Osteocyte (in vitro differentiated cells): ENCODE measurements around the gene PSD. TPM values are rescaled to one million over a fixed set of nuclear protein-coding genes. Genes with fewer than 3 reads are reported as not detected.

ENCODE experiments used
- DNase-seq: peaks from one replicate; pipeline ENCODE4 v3.0.0; 2021; ENCODE audit warnings: mixed read lengths; ENCODE audit not compliant: unreplicated experiment; ENCODE audit errors: extremely low spot score
- H3K27ac Mint-ChIP-seq: one replicate; pipeline ENCODE4 v1.8.0; 2021; ENCODE audit warnings: mild to moderate bottlenecking, mixed read lengths; ENCODE audit not compliant: unreplicated experiment
- H3K27me3 Mint-ChIP-seq: one replicate; pipeline ENCODE4 v1.8.0; 2021; ENCODE audit warnings: mixed read lengths; ENCODE audit not compliant: unreplicated experiment
- H3K36me3 Mint-ChIP-seq: one replicate; pipeline ENCODE4 v1.8.0; 2021; ENCODE audit warnings: mixed read lengths; ENCODE audit not compliant: unreplicated experiment
- H3K4me1 Mint-ChIP-seq: one replicate; pipeline ENCODE4 v1.8.0; 2021; ENCODE audit warnings: mixed read lengths; ENCODE audit not compliant: unreplicated experiment
- H3K4me3 Mint-ChIP-seq: one replicate; pipeline ENCODE4 v1.8.0; 2021; ENCODE audit warnings: mild to moderate bottlenecking, moderate library complexity, mixed read lengths; ENCODE audit not compliant: unreplicated experiment
- H3K9me3 Mint-ChIP-seq: one replicate; pipeline ENCODE4 v1.8.0; 2021; ENCODE audit warnings: mixed read lengths; ENCODE audit not compliant: unreplicated experiment
- CTCF ChIP-seq: fragments of 200-600 bp; sonication (generic); IDR thresholded peaks from 2 replicates; pipeline ENCODE4 v1.5.0; 2021; ENCODE audit warnings: antibody characterized with exemption, mild to moderate bottlenecking, moderate library complexity
- total RNA-seq: library from RNA; stranded (reverse); gene quantifications from 2 replicates; pipeline ENCODE4 v1.2.1, GENCODE V29; 2021

PSD gene
- total RNA-seq, 1 donor from 2014 or later, result 1.8 TPM

DNA sequence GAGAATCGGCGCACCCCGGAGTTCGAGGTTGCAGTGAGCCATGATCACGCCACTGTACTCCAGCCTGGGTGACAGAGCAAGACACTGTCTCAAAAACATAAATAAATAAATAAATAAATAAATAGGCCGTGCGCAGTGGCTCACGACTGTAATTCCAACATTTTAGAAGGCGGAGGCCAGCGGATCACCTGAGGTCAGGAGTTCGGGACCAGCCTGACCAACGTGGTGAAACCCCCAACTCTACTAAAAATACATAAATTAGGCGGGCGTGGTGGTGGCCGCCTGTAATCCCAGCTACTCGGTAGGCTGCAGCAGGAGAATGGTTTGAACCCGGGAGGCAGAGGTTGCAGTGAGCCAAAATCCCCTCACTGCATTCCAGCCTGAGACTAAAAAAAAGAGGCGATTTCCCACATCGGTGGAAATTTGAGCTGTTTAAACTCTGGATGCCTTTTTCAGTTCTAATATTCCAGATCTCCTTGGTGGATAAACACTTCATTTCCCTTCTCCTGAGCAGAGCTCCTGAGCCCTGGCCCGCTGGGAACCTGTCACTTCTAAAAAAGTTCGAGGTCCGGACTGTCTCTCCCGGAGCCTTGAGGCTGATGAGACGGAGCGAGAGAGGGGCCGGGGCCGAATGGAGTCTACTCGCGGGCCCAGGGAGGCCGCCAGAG is 25.0 kb downstream of the PSD start:
- Mint-ChIP-seq H3K4me1 (peaks cover 28% of the 10 kb centered on the region), H3K27ac (peak overlapping the region; percentile 95), H3K9me3 (no peaks in the 10 kb centered on the region), H3K27me3 (peaks cover 14% of the 10 kb centered on the region), H3K4me3 (peak overlapping the region; percentile 87), H3K36me3 (peaks cover 2% of the 10 kb centered on the region)
- peak; percentile 97 for TF ChIP-seq CTCF
- no peak for DNase-seq

DNA sequence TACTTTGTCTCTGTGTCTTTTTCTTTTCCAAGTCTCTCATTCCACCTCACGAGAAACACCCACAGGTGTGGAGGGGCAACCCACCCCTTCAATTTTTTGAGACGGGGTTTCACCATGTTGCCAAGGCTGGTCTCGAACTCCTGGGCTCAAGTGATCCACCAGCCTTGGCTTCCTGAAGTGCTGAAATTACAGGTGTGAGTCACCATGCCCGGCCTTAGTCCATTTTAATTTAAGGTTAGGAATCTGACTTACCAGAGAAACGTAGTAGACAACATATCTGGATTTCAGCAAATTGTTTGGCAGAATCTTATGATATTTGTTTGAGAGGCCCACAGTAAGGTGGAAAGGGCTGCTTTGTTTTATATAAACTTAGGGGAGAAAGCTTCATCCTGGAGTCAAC is 26.3 kb downstream of the PSD start:
- no peak overlapping the region for H3K4me3 Mint-ChIP-seq
- peaks cover 23% of the 10 kb centered on the region for H3K4me1 Mint-ChIP-seq
- no peak for TF ChIP-seq CTCF
- no peak overlapping the region for H3K27ac Mint-ChIP-seq
- no peak for DNase-seq
- no peaks in the 10 kb centered on the region for H3K9me3 Mint-ChIP-seq
- peaks cover 14% of the 10 kb centered on the region for H3K27me3 Mint-ChIP-seq
- H3K36me3 Mint-ChIP-seq, result no peaks in the 10 kb centered on the region

DNA sequence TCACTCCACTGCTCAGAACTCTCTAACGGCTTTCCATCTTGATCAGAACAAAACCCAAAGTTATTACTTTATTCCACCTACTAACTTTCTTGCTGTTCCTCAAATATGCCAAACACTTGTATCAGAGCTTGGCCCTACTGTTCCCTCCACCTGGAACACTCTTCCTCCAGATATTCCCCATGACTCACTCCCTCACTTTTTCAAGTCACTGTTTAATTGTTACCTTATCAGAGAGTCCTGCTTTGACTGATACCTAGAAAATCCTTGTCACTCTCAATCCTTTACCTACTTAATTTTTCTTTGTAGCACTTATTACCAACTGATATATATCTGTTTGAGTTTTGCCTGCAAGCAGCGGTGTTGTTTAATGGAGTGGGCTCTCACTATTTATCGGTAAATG is 28.7 kb downstream of the PSD start:
- Mint-ChIP-seq H3K27ac (no peak overlapping the region), H3K9me3 (no peaks in the 10 kb centered on the region), H3K4me1 (peaks cover 19% of the 10 kb centered on the region), H3K36me3 (no peaks in the 10 kb centered on the region), H3K4me3 (no peak overlapping the region), H3K27me3 (peaks cover 14% of the 10 kb centered on the region)
- TF ChIP-seq CTCF, result no peak
- DNase-seq, result no peak

GRCh38 chr10:102384606-102385429 is 33.8 kb downstream of the PSD start:
- TF ChIP-seq CTCF, result no peak
- peaks cover 20% of the 10 kb centered on the region for H3K36me3 Mint-ChIP-seq
- H3K4me3 Mint-ChIP-seq, result no peak overlapping the region
- peak overlapping the region; percentile 57 for H3K27ac Mint-ChIP-seq
- peaks cover 5% of the 10 kb centered on the region for H3K27me3 Mint-ChIP-seq
- DNase-seq, result no peak
- peaks cover 12% of the 10 kb centered on the region for H3K4me1 Mint-ChIP-seq
- no peaks in the 10 kb centered on the region for H3K9me3 Mint-ChIP-seq

GRCh38 chr10:102384053-102384452 is 34.5 kb downstream of the PSD start:
- TF ChIP-seq CTCF, result peak; percentile 7
- Mint-ChIP-seq H3K27me3 (peaks cover 3% of the 10 kb centered on the region), H3K4me1 (peaks cover 12% of the 10 kb centered on the region), H3K9me3 (no peaks in the 10 kb centered on the region), H3K36me3 (peaks cover 24% of the 10 kb centered on the region), H3K4me3 (no peak overlapping the region), H3K27ac (no peak overlapping the region)
- DNase-seq, result no peak
